ENCODE results near the gene BHLHE41. TPM values are rescaled to one million over a fixed set of nuclear protein-coding genes. Genes with fewer than 3 reads are reported as not detected.
A peak's percentile ranks its signal among the peaks of the same experiment; 100 is the strongest.

Gene BHLHE41
- total RNA-seq, 1 donor from 2014 or later, result 2.1 TPM

DNA sequence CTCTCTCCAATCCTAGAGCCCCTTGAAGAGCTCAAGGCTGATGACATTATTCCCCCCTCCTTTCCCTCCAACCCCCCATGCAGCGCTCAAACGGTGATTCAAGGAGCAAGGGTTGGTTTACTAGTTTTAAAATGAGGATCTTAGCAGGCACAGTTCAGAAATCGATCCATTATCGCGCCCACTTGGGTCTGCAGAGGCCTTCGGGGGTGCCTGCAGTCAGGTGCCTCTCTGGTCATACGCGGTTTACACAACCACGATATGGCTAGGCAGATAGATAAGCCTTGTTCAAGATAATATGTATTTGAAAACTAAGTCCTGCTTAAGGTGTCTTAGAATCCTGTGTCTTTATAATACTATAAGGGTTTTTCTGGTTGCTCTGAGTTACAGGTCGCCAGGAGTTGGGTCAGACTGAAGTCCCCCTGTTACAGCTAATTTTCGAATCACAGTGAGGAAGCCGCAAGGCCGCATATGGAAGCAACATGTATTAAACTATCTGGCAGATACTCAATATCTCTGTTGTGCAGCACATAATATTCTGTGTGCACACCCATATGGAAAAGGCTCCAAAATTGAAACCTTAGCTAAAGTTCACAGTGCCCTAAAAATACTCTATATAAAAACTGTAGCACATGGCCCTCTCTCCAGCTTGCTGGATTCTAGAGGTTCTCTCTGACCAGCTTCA lies 10.0 kb downstream of the BHLHE41 start:
- Histone ChIP-seq H3K4me3 (ENCODE audit: low read depth, low read length) (peak overlapping the region; percentile 36), H3K27me3 (ENCODE audit: control insufficient read depth, insufficient read depth, low read length) (no peaks in the 10 kb centered on the region), H3K36me3 (ENCODE audit: control insufficient read depth, insufficient read depth, low read length) (no peaks in the 10 kb centered on the region)
- DNase-seq (ENCODE audit: low read depth) (no peak), FAIRE-seq (no peak)
- TF ChIP-seq, protein P1, sequence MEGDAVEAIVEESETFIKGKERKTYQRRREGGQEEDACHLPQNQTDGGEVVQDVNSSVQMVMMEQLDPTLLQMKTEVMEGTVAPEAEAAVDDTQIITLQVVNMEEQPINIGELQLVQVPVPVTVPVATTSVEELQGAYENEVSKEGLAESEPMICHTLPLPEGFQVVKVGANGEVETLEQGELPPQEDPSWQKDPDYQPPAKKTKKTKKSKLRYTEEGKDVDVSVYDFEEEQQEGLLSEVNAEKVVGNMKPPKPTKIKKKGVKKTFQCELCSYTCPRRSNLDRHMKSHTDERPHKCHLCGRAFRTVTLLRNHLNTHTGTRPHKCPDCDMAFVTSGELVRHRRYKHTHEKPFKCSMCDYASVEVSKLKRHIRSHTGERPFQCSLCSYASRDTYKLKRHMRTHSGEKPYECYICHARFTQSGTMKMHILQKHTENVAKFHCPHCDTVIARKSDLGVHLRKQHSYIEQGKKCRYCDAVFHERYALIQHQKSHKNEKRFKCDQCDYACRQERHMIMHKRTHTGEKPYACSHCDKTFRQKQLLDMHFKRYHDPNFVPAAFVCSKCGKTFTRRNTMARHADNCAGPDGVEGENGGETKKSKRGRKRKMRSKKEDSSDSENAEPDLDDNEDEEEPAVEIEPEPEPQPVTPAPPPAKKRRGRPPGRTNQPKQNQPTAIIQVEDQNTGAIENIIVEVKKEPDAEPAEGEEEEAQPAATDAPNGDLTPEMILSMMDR (IDR thresholded peaks at IDR 0.05; ENCODE audit: insufficient read depth, low read length, severe bottlenecking), result no peak

DNA sequence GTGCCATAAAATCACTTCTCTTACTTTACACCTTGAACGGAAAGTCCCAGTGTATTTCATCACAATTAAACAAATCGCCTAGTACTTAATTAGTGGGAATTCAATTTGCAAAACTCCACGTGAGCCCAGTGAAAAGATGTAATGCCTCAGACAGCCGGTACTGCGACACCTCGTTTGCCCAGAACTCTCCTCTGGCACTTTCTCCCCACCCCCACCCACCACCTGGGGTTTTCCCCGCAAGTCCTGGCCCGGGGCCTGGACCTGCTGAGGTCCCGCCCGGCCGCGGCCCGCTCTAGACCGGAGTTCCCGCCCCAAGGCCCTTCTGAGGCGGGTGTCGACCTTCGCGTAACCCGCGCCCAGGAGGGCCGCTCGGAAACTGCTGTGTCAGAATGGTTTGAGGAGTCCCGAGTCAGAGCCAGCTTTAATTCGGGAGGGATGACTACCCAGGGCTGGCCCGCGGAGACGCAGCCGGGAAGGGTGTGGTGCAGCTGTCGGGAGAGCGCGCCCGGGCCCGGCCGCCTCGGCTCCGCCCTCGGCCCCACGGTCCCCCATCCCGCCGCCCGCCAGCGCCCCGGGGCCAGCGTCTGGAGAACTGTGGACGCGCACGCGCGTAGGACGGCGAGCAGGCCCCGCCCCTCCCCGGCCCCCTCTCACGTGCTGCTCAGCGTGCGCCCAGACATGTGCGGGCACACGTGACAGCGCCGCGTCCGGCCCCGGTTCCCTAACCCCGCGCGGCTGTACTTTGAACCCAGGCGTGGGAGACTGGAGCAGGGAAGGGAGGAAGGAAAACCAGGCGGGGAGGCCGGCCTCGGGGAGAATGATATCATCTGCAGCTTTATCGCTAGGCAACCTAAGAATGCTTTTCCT lies 10.8 kb downstream of the BHLHE41 start:
- FAIRE-seq, result no peak
- Histone ChIP-seq H3K36me3 (ENCODE audit: control insufficient read depth, insufficient read depth, low read length) (no peaks in the 10 kb centered on the region), H3K4me3 (ENCODE audit: low read depth, low read length) (peak overlapping the region; percentile 36), H3K27me3 (ENCODE audit: control insufficient read depth, insufficient read depth, low read length) (no peaks in the 10 kb centered on the region)
- peak; percentile 83 for DNase-seq (ENCODE audit: low read depth)
- TF ChIP-seq, protein P1 (IDR thresholded peaks at IDR 0.05; ENCODE audit: insufficient read depth, low read length, severe bottlenecking), result peak; percentile 48

DNA sequence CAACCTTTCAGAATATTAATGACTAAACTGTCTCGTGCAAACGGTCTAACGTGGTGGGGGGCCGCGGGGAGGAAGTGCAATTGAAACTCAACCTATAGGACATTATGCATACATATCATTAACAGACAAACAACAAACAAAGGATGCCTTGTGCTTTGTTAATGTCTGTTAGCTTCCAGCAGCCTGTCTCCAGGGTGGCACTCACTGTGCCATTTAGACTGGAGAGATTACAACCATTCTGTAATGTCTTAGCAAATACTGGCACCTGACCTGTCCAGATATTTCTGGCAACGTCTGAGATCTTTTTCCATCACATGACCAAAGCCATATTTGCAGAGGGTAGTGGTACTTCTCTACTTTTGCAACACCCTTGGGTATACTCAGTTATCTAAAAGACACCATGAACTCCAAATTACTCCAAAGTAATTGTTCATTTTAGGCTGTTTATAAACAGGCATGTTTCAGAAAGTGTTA lies 11.6 kb downstream of the BHLHE41 start:
- Histone ChIP-seq H3K4me3 (ENCODE audit: low read depth, low read length) (no peak overlapping the region), H3K36me3 (ENCODE audit: control insufficient read depth, insufficient read depth, low read length) (no peaks in the 10 kb centered on the region), H3K27me3 (ENCODE audit: control insufficient read depth, insufficient read depth, low read length) (no peaks in the 10 kb centered on the region)
- DNase-seq (ENCODE audit: low read depth) (no peak), FAIRE-seq (no peak)
- TF ChIP-seq, protein P1 (IDR thresholded peaks at IDR 0.05; ENCODE audit: insufficient read depth, low read length, severe bottlenecking), result no peak

DNA sequence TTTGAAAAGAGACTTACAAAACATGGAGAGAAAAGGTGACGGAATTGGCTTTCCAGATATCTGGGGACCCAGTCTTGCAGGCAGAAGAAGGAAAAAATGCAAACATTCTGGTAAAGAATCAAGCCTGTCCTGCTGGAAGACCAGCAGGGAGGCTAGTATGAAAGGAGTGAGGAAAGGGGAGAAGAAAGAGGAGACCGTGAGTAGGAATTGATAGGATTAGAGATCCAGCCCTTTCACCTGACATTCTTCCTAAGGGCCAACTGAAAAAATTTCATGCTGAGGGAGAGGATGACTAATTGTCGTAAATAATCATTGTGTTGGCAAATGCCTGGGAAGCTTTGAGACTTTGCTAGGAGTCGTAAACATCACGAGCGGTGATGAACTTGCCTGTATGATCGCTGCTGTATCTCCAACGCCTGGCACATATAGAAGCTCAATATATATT lies 12.1 kb downstream of the BHLHE41 start:
- Histone ChIP-seq H3K4me3 (ENCODE audit: low read depth, low read length) (no peak overlapping the region), H3K27me3 (ENCODE audit: control insufficient read depth, insufficient read depth, low read length) (no peaks in the 10 kb centered on the region), H3K36me3 (ENCODE audit: control insufficient read depth, insufficient read depth, low read length) (no peaks in the 10 kb centered on the region)
- DNase-seq (ENCODE audit: low read depth) (no peak), FAIRE-seq (no peak)
- TF ChIP-seq, protein P1 (IDR thresholded peaks at IDR 0.05; ENCODE audit: insufficient read depth, low read length, severe bottlenecking), result no peak

DNA sequence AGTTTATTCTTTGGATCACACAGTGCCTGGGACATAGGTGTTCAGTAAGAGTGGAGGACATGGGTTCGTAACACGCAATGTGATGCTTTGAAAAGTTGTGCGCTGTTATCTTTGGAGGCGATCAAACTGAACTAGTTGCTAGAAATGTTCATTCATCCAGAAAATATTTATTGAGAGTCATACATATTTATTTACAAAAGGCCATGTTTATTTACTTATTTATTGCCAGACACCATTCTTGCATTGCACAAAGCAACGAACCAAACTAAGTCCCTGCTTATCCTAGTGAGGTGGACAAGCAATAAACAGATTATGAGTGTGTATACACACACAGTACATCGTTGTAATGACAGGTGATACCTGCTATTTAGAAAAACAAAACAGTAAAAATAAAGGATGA lies 12.6 kb downstream of the BHLHE41 start:
- DNase-seq (ENCODE audit: low read depth), result no peak
- Histone ChIP-seq H3K27me3 (ENCODE audit: control insufficient read depth, insufficient read depth, low read length) (no peaks in the 10 kb centered on the region), H3K36me3 (ENCODE audit: control insufficient read depth, insufficient read depth, low read length) (no peaks in the 10 kb centered on the region), H3K4me3 (ENCODE audit: low read depth, low read length) (no peak overlapping the region)
- FAIRE-seq, result no peak
- TF ChIP-seq, protein P1 (IDR thresholded peaks at IDR 0.05; ENCODE audit: insufficient read depth, low read length, severe bottlenecking), result no peak

Data from bronchial epithelial cell (primary cell).